HG03342 (cell line): ENCODE measurements around the gene LAMA5.

Experiments used
- ATAC-seq: cut with Tn5 transposase; IDR thresholded peaks from one replicate; pipeline ENCODE4 v1.9.1; 2021; ENCODE audit warnings: mild to moderate bottlenecking, moderate library complexity; ENCODE audit not compliant: unreplicated experiment

LAMA5 gene

DNA sequence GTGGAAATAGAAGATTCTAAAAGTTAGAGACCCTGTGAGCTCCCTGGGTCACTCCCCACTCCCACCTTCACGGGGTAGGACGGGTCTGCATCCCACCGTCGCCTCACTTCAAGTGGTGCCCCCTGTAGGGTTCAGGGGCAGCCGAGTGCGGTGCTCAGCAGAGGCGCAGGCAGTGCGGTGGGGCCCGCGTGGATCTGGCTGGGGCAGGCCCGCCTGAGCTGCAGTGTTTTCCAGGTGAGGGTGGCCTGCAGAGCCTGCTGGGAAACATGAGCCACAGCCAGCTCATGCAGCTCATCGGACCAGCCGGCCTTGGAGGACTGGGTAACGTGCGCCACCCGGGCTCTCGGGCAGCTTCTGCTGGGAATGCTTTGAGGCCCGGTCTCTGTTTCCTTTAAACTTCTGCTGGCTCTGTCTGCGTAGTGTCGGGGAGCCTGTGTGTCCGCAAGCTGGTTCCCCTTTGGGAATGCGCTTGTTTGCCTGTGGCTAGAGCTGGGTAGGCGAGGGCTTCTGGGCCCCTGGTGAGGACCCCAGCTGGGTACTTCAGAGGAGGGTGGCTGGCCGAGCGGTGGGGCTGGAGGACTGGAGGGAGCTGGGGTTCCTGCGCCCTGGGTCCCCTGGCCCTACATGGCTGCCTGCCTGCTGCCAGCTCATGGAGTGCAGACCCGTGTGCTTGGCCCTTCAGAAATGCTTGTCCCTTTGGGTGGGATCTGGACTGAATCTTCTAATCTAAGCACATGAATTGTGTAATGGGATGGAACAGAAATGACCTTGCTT, 60.5 kb downstream of the LAMA5 start:
- no peak for ATAC-seq

DNA sequence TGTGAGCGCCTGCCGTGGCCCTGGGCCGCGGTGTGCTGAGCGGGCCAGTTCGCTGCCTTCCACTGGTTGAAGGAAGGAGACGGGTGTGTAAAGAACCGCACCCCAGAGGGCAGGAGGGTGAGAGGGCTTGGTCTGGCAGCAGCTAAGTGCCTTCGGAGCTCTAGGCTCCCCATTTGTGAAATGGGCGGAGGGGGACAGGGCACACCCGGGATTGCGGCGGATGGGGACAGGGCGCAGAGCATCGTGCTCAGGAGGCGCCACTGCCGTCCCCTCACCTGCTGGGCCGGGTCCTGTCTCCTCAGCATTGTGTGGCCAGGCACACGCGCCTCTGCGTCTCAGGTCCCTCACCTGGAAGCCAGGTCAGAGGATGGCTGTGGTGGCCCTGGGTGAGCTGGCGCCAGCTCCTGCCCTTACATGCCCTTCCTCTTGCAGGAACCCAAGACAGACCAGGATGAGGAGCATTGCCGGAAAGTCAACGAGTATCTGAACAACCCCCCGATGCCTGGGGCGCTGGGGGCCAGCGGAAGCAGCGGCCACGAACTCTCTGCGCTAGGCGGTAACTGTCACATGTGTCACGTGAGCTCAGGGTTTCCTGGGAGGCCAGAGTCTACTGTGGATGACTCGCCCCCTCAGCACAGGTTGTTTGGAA, 61.2 kb downstream of the LAMA5 start:
- no peak for ATAC-seq

DNA sequence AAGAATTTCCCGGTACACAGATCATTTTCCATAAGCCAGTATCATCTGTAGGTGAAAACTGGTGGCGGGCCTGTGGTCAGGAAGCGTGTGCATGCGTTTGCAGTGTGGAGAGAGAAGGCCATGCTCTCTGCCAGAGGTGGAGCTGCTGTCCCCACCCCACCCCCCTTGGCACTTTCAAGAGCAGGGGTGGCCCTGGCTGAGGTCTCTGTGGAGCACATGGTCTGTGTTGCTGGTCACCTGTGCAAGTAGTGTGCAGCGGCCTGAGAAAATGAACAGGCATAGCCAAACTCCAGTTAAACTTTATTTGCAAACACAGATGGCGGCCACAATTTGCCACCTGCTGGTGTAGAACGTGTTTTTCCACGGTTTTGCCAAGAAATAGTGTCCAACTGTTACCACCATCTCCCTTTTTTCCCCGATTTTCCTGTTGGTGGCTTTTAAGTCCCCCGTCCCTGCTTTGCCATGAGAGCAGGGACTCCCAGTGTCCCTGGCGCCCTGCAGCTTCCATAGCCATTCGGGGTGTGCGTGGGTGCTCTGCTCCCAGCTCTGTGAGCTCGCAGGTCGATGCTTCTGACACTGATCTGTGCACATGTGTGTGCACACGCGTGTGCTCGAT, 61.9 kb downstream of the LAMA5 start:
- ATAC-seq = no peak

DNA sequence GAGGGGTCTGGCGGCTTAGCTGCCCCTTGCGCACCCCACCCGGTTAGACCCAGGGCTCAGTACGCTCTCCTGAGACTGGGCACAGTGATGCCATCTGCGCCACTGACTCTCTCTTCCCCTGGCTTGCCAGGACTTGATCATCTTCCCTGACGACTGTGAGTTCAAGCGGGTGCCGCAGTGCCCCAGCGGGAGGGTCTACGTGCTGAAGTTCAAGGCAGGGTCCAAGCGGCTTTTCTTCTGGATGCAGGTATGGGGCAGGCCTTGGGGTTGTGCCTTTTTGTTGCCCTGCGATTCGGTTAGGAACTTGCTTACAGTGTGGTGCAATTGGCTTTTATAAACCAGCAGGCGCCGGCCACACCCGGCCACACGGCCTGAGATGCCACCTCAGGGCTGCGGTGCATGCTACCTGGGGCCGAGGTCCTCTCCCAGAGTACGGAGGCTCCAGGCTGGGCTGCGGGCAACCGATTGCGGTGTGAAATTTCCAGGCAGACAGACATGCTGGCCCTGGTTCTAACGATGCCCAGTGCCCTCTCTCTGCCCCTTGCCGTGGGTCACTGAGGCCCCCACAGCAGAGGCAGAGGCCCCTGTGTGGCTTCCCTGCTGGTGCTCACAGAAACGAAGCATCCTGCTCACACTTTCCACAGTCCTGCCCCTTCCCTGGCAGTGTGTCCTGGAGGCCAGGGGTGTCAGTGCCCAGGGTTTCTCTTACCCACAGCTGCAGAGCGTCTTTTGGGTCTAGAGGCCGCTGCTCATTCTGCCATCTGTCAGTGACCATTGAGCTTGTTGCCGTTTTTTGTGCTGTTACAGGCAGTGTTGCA, 62.6 kb downstream of the LAMA5 start:
- ATAC-seq = no peak

DNA sequence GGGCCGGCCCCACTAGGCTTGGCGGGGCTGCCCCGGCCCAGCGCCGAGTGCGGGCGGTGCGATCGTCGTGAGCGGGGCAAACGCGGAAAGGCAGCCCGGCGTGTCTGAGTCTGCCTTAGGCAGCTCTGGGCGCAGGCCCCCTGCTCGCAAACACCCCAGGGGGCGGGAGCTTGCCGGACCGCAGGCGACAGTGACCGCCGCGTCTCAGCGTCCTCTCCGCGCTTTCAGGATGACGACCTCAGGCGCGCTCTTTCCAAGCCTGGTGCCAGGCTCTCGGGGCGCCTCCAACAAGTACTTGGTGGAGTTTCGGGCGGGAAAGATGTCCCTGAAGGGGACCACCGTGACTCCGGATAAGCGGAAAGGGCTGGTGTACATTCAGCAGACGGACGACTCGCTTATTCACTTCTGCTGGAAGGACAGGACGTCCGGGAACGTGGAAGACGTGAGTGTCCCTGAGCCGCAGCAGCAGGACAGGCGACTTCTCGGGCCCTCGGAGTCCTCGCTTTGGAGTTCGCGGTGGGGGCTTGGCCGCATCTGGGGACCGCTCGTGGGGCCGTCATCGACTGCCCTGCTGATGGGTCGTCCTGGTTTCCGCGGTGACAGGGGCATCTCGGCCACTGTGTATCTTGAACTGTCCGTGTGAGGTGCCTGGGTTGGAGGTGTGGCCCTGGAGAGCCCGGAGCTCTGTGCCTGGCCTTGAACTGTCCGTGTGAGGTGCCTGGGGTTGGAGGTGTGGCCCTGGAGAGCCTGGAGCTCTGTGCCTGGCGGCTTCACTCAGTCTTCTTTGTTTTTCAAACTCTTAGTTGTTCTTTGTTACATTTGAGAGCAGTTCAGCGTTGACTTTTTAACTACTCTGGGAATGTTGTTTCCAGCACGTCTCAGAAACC, 63.5 kb downstream of the LAMA5 start:
- ATAC-seq = no peak

DNA sequence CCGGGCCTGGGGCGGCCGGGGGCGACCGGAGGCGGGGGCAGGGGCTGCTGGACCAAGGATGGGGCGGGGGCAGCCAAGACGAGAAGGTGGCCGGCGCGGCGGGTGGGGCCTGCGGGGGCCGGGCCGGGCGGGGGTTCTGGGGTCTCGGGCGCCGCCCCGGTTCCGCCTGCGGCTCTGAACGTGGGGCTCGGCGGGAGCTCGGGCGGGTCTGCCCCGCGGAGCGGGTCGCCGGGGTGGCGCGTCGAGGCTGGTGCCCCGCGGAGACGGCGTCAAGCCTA, 64.1 kb downstream of the LAMA5 start:
- ATAC-seq = no peak

DNA sequence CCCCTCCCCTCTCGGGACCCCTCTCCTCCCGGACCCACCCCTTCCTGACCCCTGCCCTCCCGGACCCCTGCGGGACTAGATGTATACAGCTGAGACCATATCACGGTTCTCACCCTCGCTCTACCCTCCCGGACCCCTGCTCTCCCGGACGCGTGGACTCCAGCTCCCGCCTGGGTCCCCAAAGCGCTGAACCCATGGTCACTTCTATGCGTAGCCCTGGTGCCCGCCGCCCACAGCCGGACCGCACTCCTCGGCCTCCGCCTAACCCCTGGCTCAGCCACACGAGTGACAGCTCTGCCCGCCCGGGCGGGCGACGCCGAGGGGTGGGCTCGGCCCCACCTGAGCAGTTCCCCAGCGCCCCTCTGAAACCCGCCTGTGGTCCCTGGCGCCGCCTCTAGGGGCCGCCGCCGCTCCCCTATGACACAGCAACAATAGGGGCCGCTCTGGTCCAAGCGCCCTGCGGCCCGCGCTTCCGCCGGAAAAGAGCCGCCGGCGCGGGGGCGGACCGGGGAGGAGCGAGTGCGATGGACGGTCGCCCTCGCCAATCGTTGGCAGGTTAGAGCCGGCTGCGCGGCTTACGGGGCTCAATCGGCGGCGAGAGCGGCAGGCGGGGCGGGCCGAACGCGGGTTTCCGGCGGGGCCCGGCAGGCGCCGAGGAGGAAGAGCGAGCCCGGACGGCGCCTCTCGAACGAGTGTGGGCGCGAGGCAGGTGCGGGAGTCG, 64.6 kb downstream of the LAMA5 start, which contains the start of gene ADRM1:
ADRM1 (plus strand) TSS at position 657 of the 721 bp plus-strand sequence. CDS start 572 bp downstream, outside the sequence.
- peak; percentile 82 for ATAC-seq

DNA sequence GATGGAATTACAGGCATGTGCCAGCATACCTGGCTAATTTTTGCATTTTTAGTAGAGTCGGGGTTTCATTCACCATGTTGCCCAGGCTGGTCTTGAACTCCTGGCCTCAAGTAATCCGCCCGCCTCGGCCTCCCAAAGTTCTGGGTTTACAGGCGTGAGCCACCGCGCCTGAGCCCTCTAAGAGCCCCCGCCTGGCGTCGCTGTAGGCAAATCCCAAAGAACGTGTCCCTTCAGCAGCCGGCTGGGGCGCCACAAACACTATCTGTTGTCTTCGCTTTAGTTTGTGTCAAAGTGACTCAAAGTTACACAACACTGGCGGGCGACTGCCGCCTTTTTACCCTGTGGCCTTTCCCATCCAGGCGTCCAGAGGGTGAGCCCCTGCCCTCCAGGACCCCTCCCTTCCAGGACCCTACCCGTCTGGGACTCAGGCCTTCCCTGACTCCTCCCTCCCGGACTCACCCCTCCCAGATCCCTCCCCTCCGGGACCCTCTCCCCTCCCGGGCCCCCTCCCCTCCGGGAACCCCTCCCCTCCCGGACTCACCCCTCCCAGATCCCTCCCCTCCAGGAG, 65.3 kb downstream of the LAMA5 start:
- peak; percentile 37 for ATAC-seq

DNA sequence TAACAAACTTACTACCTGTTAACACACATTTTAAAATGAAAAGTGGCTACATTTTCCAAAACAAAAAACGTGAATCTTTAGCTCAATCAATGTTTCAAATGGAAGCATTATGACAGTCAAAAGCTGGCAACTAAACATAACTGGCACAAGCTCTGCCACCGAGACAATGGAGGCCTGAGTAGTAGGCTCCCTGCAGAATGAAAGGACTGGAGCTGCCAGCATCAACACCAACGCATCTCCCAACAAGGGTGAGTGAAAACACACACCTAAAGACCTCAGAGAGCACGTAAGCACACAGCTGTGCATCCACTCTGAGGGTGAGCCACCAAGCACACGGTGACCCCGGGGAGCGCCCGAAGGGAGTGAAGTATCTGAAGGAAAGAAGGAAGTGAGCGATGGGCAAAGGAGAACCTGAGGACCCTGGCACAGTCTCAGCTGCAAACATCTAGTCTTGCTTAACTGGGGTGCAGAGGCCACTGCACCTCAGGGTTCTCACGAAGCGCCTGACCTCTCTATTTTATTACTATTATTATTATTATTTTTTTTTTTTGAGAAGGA, 65.9 kb downstream of the LAMA5 start:
- ATAC-seq = no peak

DNA sequence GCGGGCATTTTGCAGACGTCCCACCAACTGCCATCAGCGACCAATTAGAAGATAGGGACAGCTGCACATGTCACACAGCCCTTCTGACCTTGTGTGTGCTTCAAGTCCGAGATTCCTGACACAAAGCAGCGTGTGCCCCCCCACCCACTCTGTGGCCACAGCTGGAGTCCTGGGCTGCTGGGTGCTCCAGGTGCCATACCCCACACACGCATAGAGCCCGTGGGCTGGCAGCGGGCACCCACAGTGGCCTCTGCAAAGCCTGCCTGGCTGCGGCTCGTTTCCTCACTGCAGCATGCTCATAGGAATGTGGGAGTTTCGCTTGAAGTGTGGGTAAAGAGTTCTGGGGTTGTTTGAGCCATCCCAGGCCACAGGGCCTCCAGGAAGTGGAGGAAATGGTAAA, 66.8 kb downstream of the LAMA5 start:
- ATAC-seq = no peak

DNA sequence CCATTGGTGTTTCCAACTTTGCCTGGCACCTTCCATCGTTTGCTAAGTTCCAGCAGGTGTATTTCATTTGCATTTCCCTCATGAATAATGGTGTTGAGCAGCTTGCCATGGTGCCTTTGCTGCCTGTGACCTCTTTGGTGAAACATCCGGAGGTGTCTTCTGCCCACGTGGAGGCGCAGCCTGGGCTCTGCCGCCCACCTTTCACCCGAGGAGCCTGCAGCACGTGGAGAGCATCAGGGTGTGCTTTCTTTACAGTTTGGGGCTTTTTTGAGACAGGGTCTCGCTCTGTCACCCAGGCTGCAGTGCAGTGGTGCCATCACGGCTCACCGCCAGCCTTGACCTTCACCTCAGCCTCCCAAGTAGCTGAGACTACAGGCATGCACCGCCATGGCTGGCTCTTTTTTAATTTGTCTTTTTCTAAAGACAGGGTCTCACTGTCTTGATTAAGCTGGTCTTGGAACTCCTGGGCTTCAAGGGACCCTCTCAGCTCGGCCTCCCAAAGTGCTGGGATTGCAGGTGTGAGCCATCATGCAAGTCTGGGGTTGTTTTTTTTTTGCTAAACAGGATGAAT, 67.4 kb downstream of the LAMA5 start:
- ATAC-seq = no peak

DNA sequence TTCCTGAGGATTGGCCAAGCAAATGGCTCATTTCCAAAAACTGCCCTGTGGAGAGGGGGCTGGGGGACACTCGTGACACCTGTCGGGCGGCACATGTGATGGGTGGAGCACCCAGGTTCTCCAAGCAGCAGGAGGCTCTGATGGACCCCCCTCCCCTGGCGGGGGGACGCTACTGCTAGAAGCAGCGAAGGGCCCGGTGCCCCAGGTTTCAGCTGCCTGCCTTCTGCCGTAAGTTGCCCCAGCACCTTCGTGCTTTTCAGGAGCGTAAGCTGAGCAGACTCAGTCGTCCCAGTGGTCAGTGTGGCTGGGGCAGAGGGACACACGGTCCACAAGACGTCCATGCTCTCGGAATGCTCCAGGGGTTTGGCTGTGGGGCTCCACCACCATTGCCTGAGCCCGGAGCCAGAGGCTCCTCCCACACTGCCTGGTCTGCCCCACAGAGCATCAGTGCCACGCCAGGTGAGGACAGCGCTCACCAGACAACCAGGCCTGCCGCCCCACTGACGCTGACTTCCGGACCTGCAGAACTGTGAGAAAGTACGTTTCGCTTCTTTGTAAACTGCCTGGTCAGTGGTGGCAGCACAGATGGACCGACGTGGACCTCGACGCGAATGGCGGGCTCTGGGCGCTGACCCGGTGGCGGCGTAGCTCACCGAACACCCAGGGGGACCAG, 68.4 kb downstream of the LAMA5 start:
- no peak for ATAC-seq

DNA sequence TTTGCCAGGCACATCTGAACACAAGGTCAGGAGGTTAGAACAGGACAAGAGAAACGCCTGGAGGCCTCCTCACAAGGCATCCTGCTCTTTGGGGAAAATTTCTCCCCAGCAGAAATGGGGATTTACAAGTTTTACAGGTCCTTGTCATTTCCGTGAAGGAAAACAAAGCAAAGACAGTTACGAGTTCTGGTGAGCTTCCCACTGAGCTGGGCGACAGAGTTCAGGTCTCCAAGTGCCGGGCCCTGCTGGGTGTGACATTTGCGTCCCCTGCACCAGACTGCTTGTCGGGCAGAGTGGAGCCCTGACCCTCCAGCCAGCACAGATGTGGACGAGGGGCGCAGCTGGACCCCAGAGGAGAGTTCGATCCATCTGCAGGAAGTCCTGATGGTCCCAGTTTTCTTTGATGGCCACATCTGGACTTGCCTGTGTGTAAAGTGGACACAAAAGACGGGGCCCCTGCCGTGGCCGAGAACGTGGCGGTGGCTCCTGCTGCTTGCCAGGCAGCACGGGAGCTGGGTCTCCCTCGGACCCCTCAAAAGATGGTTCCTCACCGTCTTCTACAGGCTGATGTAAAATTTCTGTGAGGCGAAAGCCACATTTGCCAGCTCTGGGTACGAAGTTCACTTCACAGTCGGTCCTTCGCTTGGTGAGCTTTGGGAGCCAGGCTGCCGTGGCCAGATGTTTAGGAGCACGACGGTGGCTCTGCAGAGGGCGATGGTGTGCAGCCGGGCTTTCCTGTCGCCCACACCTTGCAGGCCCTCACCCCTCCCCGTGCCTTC, 69.5 kb downstream of the LAMA5 start:
- no peak for ATAC-seq

DNA sequence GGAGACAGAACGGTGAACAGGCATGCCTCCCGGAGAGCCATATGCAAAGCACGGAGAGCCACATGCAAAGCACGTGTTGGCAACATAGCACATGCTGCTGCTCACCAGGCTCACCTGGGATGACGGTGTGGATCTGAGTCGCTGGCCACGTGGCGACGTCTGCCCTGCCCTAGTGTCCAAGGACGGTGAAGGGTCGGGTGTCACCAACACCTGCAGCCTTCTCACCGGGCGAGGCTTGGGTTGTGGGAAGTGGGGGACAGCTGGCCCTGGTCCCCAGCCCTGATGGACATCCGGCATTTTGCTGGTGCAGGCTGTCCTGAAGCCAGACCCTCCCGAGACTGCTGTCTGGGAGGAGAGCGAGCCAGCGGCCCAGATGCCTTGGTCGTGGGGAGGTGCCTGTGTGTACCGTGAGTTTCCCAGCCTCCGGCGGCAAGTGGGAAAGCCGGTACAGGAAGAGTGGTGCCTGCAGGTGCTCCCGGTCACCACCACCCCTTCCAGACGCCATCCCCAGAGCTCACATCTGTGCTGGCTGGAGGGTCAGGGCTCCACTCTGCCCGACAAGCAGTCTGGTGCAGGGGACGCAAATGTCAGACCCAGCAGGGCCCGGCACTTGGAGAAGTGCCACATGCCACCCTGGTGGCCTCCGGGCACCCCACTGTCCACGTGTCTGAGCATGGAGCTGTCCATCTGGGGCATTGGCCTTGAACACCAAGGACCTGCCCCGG, 70.2 kb downstream of the LAMA5 start:
- no peak for ATAC-seq

DNA sequence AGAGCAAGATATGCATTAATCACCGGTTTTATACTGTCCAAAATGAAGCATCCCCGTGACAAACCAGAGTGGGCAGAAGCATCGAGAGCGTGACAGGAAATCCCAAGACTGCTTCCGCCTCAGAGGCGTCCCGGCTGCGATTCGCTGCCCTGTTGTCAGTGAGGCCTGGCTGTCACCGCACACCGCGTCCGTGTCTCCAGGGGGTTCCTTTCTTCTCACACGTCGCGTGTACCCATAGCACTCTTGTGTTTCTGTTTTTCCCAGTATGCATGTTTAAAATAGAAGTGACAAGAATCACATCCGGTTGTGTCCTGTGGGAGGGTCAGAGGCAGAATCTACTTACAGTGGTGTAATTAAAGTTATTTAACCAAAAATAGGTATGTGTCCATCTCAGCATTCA, 72.6 kb downstream of the LAMA5 start:
- no peak for ATAC-seq

DNA sequence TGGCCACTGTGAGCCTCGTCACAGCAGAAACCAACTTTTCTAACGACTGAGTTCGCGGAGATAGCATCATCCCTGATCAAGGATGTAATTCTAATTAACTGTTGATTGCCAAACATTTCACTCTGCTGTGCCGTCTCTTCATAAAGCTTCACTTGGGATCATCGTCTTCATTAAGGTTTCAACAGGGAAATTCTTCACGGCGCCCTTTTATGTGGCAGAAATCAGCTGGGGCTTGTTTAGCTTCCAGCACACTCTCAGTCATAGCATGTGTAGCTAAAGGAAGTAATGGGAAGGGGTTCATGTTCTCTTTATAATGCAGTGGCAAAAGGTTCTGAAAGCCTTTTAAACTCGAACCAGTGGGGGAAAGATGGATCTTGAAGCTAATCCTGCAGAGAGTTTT, 73.2 kb downstream of the LAMA5 start:
- ATAC-seq = no peak
